ENCODE results near the gene TMEM183A.

The TMEM183A gene

DNA sequence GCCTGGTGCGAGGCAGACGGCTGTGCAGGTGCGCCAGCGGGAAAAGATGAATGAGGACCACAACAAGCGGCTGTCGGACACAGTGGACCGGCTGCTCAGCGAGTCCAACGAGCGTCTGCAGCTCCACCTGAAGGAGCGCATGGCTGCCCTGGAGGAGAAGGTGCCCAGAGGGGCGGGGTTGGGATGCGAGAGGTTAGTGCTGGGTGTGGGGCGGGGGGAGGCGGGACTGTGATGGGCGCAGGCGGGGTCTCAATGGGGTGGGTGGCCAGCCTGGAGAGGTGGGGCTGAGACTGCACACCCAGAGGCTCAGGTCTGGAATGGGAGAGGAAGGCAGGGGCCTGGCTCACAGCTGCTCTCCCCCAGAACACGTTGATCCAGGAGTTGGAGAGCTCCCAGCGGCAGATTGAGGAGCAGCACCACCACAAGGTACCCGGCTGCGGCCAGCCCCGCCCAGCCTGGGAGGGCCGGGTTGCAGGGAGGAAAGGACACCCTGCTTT, 41.4 kb downstream of the TMEM183A start:
- DNase-seq, result no peak

DNA sequence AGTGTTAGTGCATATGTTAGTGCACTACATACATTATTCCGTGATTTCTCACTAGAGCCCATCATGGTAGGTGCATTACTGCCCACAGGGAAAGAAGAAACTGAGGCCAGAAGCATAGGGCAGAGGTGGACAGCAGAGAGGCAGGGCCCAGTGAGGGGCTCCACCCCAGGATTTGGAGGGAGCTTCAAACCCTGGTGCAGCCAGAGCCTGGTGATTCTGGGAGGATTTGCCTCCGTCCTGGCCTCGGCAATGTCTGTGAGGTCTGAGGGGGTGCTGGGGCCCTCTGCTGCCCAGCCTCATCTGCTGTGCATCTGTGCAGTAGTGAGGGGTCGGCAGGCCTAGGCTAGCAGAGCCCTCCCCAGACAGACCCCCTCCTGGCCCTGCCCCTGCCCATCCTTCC, 41.9 kb downstream of the TMEM183A start:
- DNase-seq, result no peak

DNA sequence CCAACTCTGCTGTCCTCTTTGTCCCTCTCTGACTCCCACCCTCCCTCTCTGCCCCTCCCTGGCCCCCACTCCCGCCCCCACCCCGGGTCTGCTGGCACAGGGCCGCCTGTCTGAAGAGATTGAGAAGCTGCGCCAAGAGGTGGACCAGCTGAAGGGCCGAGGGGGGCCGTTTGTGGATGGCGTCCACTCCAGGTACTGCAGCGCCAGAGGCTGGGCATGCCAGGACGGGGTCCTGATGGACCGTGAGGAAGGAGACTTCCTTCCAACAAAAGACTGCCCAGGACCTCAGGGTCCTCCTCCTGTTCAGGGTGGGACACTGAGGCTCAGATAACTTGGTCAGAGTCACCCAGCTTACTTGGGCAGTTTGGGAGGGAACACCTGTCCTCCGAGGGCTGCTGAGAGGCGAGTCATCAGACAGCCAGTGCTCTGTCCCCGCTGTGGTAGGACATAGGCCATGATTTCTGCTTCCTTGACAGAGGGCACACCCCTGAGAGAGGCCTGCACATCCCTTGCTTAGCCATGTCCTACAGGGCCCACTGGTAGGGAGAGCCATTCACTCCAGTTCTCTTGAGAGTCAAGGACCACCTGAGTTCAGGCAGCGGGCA, 42.5 kb downstream of the TMEM183A start:
- no peak for DNase-seq

DNA sequence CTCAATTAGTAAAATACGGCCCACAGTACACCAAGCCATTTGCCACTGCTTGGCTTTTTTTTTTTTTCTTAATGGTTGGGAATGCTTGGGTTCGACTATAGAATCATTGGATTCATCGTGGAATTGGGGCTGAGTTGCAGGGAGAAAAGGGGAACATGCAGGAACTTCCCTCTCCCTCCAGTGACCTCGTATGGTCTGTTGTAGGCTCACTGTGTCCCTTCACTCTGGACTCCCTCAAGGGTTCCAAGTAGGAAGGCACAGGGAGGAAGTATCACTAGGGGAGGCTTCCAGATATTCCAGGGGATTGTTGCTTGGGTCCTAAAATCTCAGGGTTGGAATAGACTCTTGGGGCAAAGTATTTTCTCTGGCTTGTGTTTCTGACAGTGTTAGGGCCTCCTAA, 43.7 kb downstream of the TMEM183A start:
- no peak for DNase-seq

DNA sequence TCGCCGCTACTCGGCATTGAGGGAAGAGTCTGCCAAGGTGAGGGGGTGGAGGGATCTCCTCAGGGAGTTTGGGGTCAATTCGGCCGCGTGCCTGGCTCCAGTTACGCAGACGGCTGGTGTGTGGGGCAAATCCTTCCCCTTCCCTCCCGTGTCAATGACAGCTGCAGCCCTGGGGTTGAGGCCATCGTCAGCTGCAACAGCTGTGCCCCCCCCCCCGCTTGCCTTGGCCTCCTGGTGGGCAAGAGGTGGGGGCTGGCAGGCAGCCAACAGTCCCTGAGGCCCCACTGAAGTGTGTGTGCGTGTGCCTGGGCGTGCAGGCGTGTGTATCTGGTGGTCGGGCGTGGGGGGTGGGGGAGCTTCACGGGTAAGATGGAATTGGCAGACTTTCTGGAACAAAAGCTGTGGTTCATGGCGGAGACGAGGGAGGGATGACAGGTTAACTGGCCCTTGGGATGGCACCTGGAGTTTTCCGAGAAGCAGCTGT, 44.7 kb downstream of the TMEM183A start:
- no peak for DNase-seq

GRCh38 chr1:203052601-203053000, 45.4 kb downstream of the TMEM183A start:
- DNase-seq, result no peak

DNA sequence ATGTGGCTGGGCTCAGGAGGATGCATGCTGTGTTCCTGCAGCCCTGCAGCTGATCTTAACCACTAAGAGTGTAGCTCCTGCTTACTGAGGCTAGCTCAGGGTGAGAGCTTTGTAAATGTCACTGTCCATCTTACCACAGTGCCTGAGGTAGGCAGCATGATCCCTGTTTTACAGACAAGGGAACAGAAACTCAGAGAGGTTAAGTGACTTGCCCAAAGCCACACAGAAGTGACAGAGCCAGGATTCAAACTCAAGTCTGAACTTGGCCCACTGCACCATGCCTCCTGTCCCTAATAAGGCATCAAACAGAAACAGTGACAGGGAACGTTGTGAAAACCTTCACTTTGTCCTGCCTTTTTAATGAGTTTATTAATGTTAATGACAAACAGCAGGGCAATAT, 47.0 kb downstream of the TMEM183A start:
- DNase-seq, result no peak

GRCh38 chr1:203054642-203055041, 47.5 kb downstream of the TMEM183A start:
- DNase-seq, result no peak

DNA sequence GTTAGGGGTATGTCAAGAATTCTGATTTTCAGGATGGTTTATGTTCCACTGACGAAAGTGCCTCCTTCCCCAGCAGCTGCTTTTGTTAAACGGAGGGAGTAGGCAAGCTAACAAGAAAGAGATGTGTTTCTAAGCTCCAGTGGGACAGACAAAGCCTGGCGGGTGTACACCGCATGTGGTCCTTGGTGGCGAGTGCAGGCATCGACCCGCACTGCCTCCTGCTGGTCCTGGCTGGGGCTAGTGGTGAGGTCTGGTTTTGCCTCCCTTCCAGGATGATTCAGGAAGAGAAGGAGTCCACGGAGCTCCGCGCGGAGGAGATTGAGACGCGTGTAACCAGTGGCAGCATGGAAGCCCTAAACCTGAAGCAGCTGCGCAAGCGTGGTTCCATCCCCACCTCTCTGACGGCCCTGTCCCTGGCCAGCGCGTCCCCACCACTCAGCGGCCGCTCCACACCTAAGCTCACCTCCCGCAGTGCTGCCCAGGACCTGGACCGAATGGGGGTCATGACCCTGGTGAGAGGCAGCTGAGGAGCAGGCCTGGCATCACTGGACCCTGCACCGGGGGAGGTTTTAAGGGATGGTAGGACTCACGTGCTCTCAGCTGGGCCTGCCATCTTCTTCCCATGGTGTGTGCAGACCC, 48.1 kb downstream of the TMEM183A start:
- no peak for DNase-seq

GRCh38 chr1:203056012-203056411, 48.8 kb downstream of the TMEM183A start:
- DNase-seq, result no peak

- DNase-seq, result no peak
These were observed 49.3 kb downstream of the TMEM183A start for GRCh38 chr1:203056516-203056915.

- no peak for DNase-seq
These were observed 50.9 kb downstream of the TMEM183A start for GRCh38 chr1:203057911-203058675.

DNA sequence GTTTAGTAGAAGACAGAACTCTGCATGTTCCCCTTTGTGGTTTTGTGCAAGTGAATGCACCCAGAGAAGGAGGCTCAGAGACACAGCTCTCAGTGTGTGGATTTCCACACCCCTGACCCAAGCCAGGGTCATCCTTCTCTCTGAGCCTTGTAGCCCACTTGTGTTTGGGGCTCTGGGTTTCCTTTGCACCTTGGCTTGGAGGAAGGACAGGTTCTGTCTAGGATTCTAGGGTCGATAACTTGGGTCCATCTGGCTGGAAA, 51.4 kb downstream of the TMEM183A start:
- DNase-seq, result no peak

- DNase-seq, result no peak
These were observed 52.3 kb downstream of the TMEM183A start for GRCh38 chr1:203059485-203059884.

DNA sequence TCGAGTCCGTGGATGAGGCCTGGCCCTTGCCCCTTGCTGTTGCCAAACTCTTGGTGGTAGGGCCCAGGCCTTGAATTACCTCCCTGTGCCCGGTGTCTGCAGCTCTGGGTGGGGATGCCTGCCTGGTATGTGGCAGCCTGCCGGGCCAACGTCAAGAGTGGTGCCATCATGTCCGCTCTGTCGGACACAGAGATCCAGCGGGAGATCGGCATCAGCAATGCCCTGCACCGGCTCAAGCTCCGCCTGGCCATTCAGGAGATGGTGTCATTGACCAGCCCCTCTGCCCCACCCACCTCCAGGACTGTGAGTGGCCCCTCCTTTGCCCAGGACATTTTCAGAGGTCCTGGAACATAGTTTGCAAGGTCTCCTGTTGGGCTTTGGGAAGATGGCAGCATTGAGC, 52.9 kb downstream of the TMEM183A start:
- DNase-seq, result no peak

- DNase-seq, result no peak
These were observed 56.1 kb downstream of the TMEM183A start for GRCh38 chr1:203063287-203063686.

GRCh38 chr1:203065191-203065590, 58.0 kb downstream of the TMEM183A start:
- no peak for DNase-seq

DNA sequence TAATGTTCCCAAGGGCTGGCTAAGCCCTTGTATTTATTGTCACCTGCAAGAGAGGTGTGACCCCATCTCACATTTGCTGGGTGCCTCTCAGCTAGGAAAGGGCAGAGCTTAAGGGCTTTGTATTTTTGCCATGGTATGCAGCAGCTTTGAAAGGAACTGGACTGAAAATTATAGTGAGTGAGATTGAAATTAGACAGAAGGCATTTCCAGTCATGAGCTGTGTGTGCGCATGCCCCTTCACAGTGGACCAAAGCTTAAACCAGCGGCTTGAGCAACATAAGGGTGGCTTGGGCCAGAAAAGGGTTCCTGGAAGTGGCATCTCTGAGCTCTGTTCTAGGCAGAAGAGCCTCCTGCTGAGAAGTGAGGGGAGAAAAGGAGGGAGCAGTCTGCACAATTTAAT, 58.8 kb downstream of the TMEM183A start:
- DNase-seq, result no peak

GRCh38 chr1:203066965-203067364, 59.8 kb downstream of the TMEM183A start:
- DNase-seq, result no peak

DNA sequence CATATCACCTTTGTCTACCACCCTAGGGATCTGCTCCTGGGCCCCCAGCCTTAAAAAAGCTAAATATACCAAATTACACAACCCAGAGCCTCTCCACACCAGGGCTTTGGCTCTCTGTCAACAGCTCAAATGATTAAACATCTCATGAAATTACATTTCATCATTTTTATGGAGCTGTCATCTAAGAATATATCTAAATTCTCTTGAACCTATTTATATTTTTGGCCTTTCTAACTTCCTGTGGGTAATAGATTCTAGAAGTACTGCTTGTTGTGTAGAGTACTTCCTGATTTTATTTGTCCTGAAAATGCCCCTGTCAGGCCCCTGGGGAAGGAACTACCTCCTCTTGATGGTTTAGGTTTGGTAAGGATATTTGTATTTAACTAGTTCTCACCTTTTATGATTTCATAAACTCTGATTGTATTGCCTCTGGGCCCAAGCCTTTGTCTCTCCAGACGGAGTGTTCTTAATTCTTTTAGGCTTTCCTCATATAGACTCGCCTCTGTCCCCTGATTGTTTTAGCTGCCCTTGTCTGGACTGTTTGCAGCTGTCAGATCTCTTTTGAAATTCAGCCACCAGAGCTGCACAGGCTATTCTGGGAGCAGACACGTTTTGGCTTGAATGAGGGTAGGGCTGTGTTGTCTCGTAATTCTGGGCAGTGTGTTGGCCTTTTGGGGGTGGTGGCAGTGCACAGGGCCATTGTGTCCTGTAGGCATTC, 62.0 kb downstream of the TMEM183A start:
- no peak for DNase-seq

- no peak for DNase-seq
These were observed 64.9 kb downstream of the TMEM183A start for GRCh38 chr1:203072002-203072602.

GRCh38 chr1:203072911-203073310, 65.7 kb downstream of the TMEM183A start:
- no peak for DNase-seq

DNA sequence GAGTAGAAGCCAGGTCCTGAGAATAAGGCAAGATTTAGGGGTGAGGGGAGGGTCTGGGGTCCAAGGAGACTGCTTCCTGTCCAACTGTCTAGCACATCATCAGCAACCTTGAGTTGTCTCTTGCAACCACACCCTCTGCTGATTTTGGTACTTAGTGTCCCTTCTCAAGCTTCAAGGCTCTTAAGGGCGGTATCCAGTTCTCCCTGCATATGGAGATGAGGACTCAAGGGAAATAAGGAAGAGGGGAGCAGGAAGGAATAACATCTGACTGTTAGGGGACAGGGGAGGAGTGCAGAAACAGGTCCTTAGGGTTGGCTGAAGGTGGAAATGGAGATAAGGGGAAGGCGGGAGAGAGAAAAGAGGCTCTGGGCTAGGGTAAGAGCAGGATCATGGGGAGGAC, 66.3 kb downstream of the TMEM183A start:
- no peak for DNase-seq
